Endothelial cell (in vitro differentiated cells): Measurements from ENCODE around the gene TENM4. TPM values are rescaled to one million over a fixed set of nuclear protein-coding genes. Genes with fewer than 3 reads are reported as not detected.

Experiments
- DNase-seq: peaks from one replicate; pipeline ENCODE4 v3.0.0; 2021; ENCODE audit warnings: low spot score
- H3K27ac Mint-ChIP-seq: one replicate; pipeline ENCODE4 v1.8.0; 2021; ENCODE audit warnings: mixed read lengths, inconsistent platforms; ENCODE audit not compliant: unreplicated experiment
- H3K27me3 Mint-ChIP-seq: one replicate; pipeline ENCODE4 v1.8.0; 2021; ENCODE audit warnings: mild to moderate bottlenecking, moderate library complexity, mixed read lengths, inconsistent platforms; ENCODE audit not compliant: unreplicated experiment
- H3K36me3 Mint-ChIP-seq: one replicate; pipeline ENCODE4 v1.8.0; 2021; ENCODE audit warnings: mild to moderate bottlenecking, low read depth, mixed read lengths, inconsistent platforms; ENCODE audit not compliant: unreplicated experiment
- H3K4me1 Mint-ChIP-seq: one replicate; pipeline ENCODE4 v1.8.0; 2021; ENCODE audit warnings: mild to moderate bottlenecking, mixed read lengths, inconsistent platforms; ENCODE audit not compliant: unreplicated experiment
- H3K4me3 Mint-ChIP-seq: one replicate; pipeline ENCODE4 v1.8.0; 2021; ENCODE audit warnings: mild to moderate bottlenecking, mixed read lengths, inconsistent platforms; ENCODE audit not compliant: unreplicated experiment
- H3K9me3 Mint-ChIP-seq: one replicate; pipeline ENCODE4 v1.8.0; 2021; ENCODE audit warnings: mixed read lengths, inconsistent platforms; ENCODE audit not compliant: unreplicated experiment
- CTCF ChIP-seq: fragments of 200-600 bp; sonication (generic); IDR thresholded peaks from one replicate; pipeline ENCODE4 v1.5.0; 2021; ENCODE audit warnings: antibody characterized with exemption; ENCODE audit not compliant: unreplicated experiment
- total RNA-seq: library from RNA; stranded (reverse); fragmentation: NEBNext Ultra II Directional; extraction: Animal tissue kit (Norgen Biotek cat#: 25700); gene quantifications from one replicate; pipeline ENCODE4 v1.2.1, GENCODE V29; 2021; ENCODE audit not compliant: unreplicated experiment

The TENM4 gene
- total RNA-seq, 1 donor from 2014 or later, result 1.8 TPM

GRCh38 chr11:78666675-78667160 is 774.1 kb downstream of the TENM4 start:
- TF ChIP-seq CTCF, result no peak
- Mint-ChIP-seq H3K9me3 (no peaks in the 10 kb centered on the region), H3K4me3 (no peak overlapping the region), H3K27ac (no peak overlapping the region), H3K4me1 (no peaks in the 10 kb centered on the region), H3K36me3 (no peaks in the 10 kb centered on the region), H3K27me3 (peaks cover 2% of the 10 kb centered on the region)
- DNase-seq, result no peak

GRCh38 chr11:78664636-78665035 is 776.2 kb downstream of the TENM4 start:
- Mint-ChIP-seq H3K36me3 (no peaks in the 10 kb centered on the region), H3K4me1 (no peaks in the 10 kb centered on the region), H3K27ac (no peak overlapping the region), H3K4me3 (no peak overlapping the region), H3K9me3 (no peaks in the 10 kb centered on the region), H3K27me3 (peaks cover 2% of the 10 kb centered on the region)
- no peak for DNase-seq
- no peak for TF ChIP-seq CTCF

- H3K36me3 Mint-ChIP-seq, result no peaks in the 10 kb centered on the region
- no peaks in the 10 kb centered on the region for H3K9me3 Mint-ChIP-seq
- H3K4me3 Mint-ChIP-seq, result no peak overlapping the region
- no peaks in the 10 kb centered on the region for H3K4me1 Mint-ChIP-seq
- no peaks in the 10 kb centered on the region for H3K27me3 Mint-ChIP-seq
- TF ChIP-seq CTCF, result no peak
- no peak overlapping the region for H3K27ac Mint-ChIP-seq
- DNase-seq, result no peak
Measured at GRCh38 chr11:78662811-78663210, 778.0 kb downstream of the TENM4 start.

GRCh38 chr11:78660471-78660870 is 780.4 kb downstream of the TENM4 start:
- no peak overlapping the region for H3K27ac Mint-ChIP-seq
- H3K36me3 Mint-ChIP-seq, result no peaks in the 10 kb centered on the region
- peaks cover 3% of the 10 kb centered on the region for H3K4me1 Mint-ChIP-seq
- no peak overlapping the region for H3K4me3 Mint-ChIP-seq
- no peak for TF ChIP-seq CTCF
- DNase-seq, result no peak
- no peaks in the 10 kb centered on the region for H3K27me3 Mint-ChIP-seq
- no peaks in the 10 kb centered on the region for H3K9me3 Mint-ChIP-seq

- H3K36me3 Mint-ChIP-seq, result no peaks in the 10 kb centered on the region
- TF ChIP-seq CTCF, result no peak
- H3K27me3 Mint-ChIP-seq, result no peaks in the 10 kb centered on the region
- no peak for DNase-seq
- H3K27ac Mint-ChIP-seq, result no peak overlapping the region
- no peaks in the 10 kb centered on the region for H3K9me3 Mint-ChIP-seq
- peaks cover 3% of the 10 kb centered on the region for H3K4me1 Mint-ChIP-seq
- no peak overlapping the region for H3K4me3 Mint-ChIP-seq
Measured at GRCh38 chr11:78659326-78660270, 781.2 kb downstream of the TENM4 start.
